ENCODE measurements around the gene PGF. TPM values are rescaled to one million over a fixed set of nuclear protein-coding genes. Genes with fewer than 3 reads are reported as not detected.

Gene PGF
- total RNA-seq, 1 donor from 2014 or later: 6.1 TPM

DNA sequence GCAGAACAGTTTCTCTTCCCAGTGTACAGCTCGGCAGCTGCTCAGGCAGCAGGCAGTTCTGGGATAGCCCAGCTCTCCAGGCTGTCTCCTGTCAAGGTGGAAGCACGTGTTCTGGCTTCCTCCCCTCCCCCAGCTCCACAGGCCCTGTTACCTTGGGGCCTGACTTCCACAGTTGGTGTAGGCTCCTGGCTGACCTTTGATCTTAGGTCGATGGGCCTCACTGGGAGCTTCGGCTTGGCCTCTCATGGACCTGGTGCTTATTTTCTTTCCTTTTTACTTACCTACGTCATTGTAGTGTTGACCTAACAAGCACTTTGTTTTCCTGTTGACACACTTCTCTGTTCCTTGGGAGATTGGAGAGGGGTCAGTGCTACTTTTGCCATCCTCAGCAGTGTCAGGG, 56.7 kb downstream of the PGF start:
- no peak for DNase-seq (ENCODE audit: low read depth)
- H3K4me3 ChIP-seq (ENCODE audit: low read depth, low read length): no peak overlapping the region
- TF ChIP-seq, protein P1, sequence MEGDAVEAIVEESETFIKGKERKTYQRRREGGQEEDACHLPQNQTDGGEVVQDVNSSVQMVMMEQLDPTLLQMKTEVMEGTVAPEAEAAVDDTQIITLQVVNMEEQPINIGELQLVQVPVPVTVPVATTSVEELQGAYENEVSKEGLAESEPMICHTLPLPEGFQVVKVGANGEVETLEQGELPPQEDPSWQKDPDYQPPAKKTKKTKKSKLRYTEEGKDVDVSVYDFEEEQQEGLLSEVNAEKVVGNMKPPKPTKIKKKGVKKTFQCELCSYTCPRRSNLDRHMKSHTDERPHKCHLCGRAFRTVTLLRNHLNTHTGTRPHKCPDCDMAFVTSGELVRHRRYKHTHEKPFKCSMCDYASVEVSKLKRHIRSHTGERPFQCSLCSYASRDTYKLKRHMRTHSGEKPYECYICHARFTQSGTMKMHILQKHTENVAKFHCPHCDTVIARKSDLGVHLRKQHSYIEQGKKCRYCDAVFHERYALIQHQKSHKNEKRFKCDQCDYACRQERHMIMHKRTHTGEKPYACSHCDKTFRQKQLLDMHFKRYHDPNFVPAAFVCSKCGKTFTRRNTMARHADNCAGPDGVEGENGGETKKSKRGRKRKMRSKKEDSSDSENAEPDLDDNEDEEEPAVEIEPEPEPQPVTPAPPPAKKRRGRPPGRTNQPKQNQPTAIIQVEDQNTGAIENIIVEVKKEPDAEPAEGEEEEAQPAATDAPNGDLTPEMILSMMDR (conservative IDR thresholded peaks at IDR 0.05; ENCODE audit: low read depth, low read length): no peak

DNA sequence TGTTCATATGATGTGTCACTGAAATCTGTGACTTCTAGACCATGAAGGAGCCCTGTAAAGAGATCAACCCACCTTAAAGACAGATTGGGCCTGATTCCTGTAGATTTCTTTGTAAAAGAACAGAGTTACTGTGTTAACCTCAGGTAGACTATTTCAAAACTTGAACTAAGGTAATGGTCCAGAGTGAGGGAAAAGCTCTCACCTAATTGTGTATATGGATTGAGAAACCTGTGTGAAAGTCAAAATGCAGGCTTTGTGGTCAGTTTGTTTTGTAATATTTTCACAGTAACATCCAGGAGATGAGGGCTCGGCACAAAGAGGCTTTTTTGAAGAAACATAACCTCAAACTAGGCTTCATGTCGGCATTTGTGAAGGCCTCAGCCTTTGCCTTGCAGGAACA, 57.3 kb downstream of the PGF start:
- no peak overlapping the region for H3K4me3 ChIP-seq (ENCODE audit: low read depth, low read length)
- TF ChIP-seq, protein P1 (conservative IDR thresholded peaks at IDR 0.05; ENCODE audit: low read depth, low read length): no peak
- DNase-seq (ENCODE audit: low read depth): no peak

DNA sequence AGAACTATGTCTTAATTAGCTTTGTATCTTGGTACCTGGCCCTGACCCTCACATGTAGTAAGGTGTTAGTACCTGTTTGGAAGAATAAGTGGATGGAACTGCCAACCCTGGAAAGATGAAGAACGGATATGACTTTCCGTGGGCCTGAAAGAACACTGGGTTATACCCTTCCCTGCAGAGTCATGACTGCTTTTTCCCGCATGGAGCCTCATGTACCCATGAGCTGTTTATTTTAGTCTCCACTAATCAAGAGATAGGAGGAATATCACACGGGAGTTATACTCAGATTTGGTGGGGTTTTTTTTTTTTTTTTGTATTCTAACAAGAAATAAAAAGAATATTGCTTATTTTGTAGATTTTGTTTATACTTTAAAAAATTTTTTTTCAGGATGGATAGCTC, 57.8 kb downstream of the PGF start:
- TF ChIP-seq, protein P1 (conservative IDR thresholded peaks at IDR 0.05; ENCODE audit: low read depth, low read length): no peak
- no peak overlapping the region for H3K4me3 ChIP-seq (ENCODE audit: low read depth, low read length)
- DNase-seq (ENCODE audit: low read depth): no peak

DNA sequence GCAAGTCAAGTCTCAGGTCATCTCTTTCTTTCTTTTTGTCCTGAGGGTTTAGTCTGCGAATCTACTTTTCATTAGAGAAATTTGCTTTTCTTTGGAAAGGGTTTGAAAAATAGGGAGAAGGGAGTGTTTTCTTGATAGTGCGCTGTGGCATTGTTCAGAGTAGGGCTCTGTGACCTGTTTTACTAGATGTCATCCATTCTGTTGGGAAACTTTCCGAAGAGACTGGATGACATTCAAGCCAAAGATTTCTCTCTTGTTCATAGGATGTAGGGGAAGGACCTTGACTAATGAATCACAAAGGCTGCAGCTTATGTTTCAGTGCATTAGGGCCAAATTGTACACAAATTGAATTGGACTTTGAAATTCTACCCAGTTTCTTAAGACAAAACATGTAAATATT, 59.0 kb downstream of the PGF start:
- TF ChIP-seq, protein P1 (conservative IDR thresholded peaks at IDR 0.05; ENCODE audit: low read depth, low read length): no peak
- no peak overlapping the region for H3K4me3 ChIP-seq (ENCODE audit: low read depth, low read length)
- DNase-seq (ENCODE audit: low read depth): no peak

DNA sequence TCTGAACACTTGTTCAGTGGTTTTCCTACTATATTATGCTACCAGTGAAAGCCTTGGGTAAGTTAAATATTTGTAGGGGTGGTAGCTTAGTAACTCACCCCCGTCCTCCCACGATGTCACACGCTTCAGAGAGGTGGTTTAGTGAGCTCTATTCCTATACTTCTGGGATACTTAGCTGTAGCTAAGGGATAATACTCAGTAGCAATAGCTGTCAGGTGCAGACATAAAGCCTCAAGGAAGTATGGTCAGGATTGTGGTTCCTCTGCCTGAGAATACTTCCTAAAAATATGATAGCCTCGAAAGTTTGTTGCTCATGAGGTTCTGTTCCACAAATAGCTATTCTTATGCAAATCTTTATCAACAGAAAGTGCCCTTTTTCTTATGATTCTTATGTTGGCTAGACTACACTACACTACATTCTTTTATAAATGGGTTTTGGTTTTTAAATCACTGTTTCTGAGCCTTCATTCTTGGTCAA, 61.7 kb downstream of the PGF start:
- TF ChIP-seq, protein P1 (conservative IDR thresholded peaks at IDR 0.05; ENCODE audit: low read depth, low read length): no peak
- DNase-seq (ENCODE audit: low read depth): no peak
- H3K4me3 ChIP-seq (ENCODE audit: low read depth, low read length): no peak overlapping the region

DNA sequence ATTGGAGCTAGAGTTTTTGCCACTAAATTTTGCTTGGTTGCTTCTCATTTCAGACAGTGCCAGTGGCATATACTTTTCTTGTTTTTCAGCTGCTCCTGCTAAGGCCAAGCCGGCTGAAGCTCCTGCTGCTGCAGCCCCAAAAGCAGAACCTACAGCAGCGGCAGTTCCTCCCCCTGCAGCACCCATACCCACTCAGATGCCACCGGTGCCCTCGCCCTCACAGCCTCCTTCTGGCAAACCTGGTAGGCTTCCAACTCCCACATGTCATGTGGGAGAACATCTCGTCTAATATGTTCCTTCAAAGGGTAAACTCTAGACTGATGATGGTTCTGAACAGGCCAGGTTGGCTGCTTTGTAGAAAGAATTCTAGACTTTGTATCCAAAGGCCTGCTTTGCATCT, 62.7 kb downstream of the PGF start:
- no peak overlapping the region for H3K4me3 ChIP-seq (ENCODE audit: low read depth, low read length)
- TF ChIP-seq, protein P1 (conservative IDR thresholded peaks at IDR 0.05; ENCODE audit: low read depth, low read length): no peak
- no peak for DNase-seq (ENCODE audit: low read depth)

DNA sequence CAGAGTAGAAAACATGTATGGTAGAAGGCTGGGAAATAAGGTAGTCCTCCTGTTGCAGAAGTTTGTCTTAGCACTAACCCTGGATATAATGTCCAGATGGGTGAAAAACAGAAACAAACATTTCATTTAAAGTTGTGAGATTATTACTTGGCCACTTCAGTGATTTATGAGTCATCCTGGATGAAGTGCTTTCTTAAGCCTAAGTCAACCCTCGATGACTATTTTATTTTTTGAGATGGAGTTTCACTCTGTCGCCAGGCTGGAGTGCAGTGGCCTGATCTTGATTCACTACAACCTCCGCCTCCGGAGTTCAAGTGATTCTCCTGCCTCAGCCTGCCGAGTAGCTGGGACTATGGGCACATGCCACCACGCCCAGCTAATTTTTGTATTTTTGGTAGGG, 63.5 kb downstream of the PGF start:
- TF ChIP-seq, protein P1 (conservative IDR thresholded peaks at IDR 0.05; ENCODE audit: low read depth, low read length): no peak
- no peak for DNase-seq (ENCODE audit: low read depth)
- no peak overlapping the region for H3K4me3 ChIP-seq (ENCODE audit: low read depth, low read length)

Data from epithelial cell of proximal tubule (primary cell).